ENCODE data around the gene SLC35C1. TPM values are rescaled to one million over a fixed set of nuclear protein-coding genes. Genes with fewer than 3 reads are reported as not detected.
"Not testable (repeated sequence)": the region's sequence is repeated elsewhere in the genome, so short reads cannot be mapped to it uniquely, and the experiment has no call there.

The SLC35C1 gene
- polyA plus RNA-seq, 1 experiment, result 4.7 TPM

DNA sequence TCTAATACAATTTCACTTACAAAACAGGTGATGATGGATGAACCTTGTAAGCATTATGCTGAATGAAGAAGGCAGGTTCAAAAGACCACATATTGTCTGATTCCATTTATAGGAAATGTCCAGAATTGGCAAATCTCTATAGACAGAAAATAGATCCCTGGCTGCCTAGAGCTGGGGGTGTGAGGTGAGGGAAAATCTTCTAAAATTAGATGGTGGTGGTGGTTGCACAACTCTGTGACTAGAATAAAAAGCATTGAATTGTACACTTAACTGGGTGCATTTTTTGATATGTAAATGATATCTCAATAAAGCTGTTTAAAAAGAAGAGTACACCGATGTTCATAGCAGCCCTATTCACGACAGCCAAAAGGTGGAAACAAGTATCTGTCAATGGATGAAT is 25.6 kb downstream of the SLC35C1 start:
- TF ChIP-seq CTCF (IDR thresholded peaks at IDR 0.05; ENCODE audit: low read depth, low read length), result no peak
- Histone ChIP-seq H3K27ac (ENCODE audit: low read depth, low read length) (no peak overlapping the region), H3K9me3 (ENCODE audit: control insufficient read depth, insufficient read depth, low read length) (no peaks in the 10 kb centered on the region; the same call in 1 of the 2 replicates), H3K4me3 (ENCODE audit: low read depth, low read length) (no peak overlapping the region), H3K27me3 (ENCODE audit: control insufficient read depth, insufficient read depth, low read length) (peaks cover 46% of the 10 kb centered on the region)
- CTCF ChIA-PET, result interaction anchor here (4.4 kb wide), 1 partner anchor 12 kb away, joined by 27 read pairs; no protein-coding TSS in a partner anchor
- no peak for DNase-seq (ENCODE audit: low read depth, low spot score)
- POLR2A ChIA-PET, result no interaction called here

DNA sequence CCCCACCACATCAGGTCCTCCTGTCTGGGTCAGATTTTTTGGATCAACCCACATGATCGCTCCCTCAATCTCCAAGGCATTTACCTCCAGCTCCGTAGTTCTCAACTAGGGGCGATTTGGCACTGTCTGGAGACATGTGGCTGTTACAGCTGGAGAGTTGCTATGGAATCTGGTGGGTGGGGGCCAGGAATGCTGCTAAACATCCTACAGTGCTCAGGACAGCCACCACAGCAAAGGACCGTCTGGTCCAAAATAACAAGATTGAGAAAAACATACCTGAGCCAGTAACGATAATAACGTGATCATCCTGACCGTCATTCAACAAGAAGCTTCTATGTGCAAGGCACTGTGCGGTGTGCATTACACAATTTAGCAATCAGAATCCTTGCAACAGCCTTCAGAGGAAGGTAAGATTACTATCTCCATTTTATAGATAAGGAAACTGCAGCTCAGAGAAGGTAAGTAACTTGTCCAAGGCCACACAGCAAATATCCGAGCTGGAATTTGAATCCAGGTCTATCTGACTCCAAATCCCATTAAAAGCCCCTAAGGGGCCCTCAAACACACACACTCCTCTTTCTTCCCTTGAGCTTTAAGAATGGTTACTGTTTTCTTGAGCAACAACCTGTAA is 28.0 kb downstream of the SLC35C1 start:
- no peak for DNase-seq (ENCODE audit: low read depth, low spot score)
- CTCF ChIA-PET, result interaction anchor here (3.1 kb wide), 1 partner anchor 10 kb away, joined by 31 read pairs; no protein-coding TSS in a partner anchor
- TF ChIP-seq CTCF (IDR thresholded peaks at IDR 0.05; ENCODE audit: low read depth, low read length), result no peak
- Histone ChIP-seq H3K27ac (ENCODE audit: low read depth, low read length) (no peak overlapping the region), H3K27me3 (ENCODE audit: control insufficient read depth, insufficient read depth, low read length) (peaks cover 35% of the 10 kb centered on the region), H3K9me3 (ENCODE audit: control insufficient read depth, insufficient read depth, low read length) (no peaks in the 10 kb centered on the region), H3K4me3 (ENCODE audit: low read depth, low read length) (no peak overlapping the region)
- POLR2A ChIA-PET, result no interaction called here

- CTCF ChIA-PET, result interaction anchor here (2.1 to 3.1 kb wide), 2 partner anchors 9 to 11 kb away, joined by 11 to 31 read pairs; no protein-coding TSS in a partner anchor
Observed at GRCh38 chr11:45833761-45834160, 28.8 kb downstream of the SLC35C1 start.

GRCh38 chr11:45834298-45834756 is 29.4 kb downstream of the SLC35C1 start:
- no peaks in the 10 kb centered on the region for H3K9me3 ChIP-seq (ENCODE audit: control insufficient read depth, insufficient read depth, low read length)
- ChIA-PET CTCF (interaction anchor here (1.0 to 3.1 kb wide), 4 partner anchors 8 to 131 kb away, joined by 3 to 31 read pairs (median 10); no protein-coding TSS in a partner anchor), POLR2A (no interaction called here)
- peaks cover 28% of the 10 kb centered on the region for H3K27me3 ChIP-seq (ENCODE audit: control insufficient read depth, insufficient read depth, low read length)
- no peak for TF ChIP-seq CTCF (IDR thresholded peaks at IDR 0.05; ENCODE audit: low read depth, low read length)
- H3K27ac ChIP-seq (ENCODE audit: low read depth, low read length), result no peak overlapping the region
- DNase-seq (ENCODE audit: low read depth, low spot score), result no peak
- no peak overlapping the region for H3K4me3 ChIP-seq (ENCODE audit: low read depth, low read length)

More at GRCh38 chr11:45833761-45834160, 28.8 kb downstream of the SLC35C1 start:
- no peak for DNase-seq (ENCODE audit: low read depth, low spot score)
- H3K9me3 ChIP-seq (ENCODE audit: control insufficient read depth, insufficient read depth, low read length), result no peaks in the 10 kb centered on the region
- H3K27ac ChIP-seq (ENCODE audit: low read depth, low read length), result no peak overlapping the region
- POLR2A ChIA-PET, result no interaction called here
- TF ChIP-seq CTCF (IDR thresholded peaks at IDR 0.05; ENCODE audit: low read depth, low read length), result no peak
- H3K4me3 ChIP-seq (ENCODE audit: low read depth, low read length), result no peak overlapping the region
- peaks cover 28% of the 10 kb centered on the region for H3K27me3 ChIP-seq (ENCODE audit: control insufficient read depth, insufficient read depth, low read length)

- CTCF ChIA-PET, result no interaction called here
Observed at GRCh38 chr11:45839204-45839603, 34.3 kb downstream of the SLC35C1 start.

DNA sequence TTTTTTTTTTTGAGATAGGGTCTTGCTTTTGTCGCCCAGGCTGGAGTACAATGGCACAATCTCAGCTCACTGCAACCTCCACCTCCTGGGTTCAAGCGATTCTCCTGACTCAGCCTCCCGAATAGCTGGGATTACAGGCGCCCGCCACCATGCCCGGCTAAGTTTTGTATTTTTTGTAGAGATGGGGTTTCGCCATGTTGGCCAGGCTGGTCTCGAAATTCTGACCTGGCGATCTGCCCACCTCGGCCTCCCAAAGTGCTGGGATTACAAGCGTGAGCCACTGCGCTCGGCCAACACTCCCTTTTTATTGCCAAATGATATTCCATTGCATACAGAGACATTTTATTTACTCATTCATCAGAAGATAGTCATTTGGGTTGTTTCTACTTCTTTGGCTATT is 35.3 kb downstream of the SLC35C1 start:
- H3K27ac ChIP-seq (ENCODE audit: low read depth, low read length); POLR2A ChIA-PET; H3K4me3 ChIP-seq (ENCODE audit: low read depth, low read length); H3K27me3 ChIP-seq (ENCODE audit: control insufficient read depth, insufficient read depth, low read length); DNase-seq (ENCODE audit: low read depth, low spot score); H3K9me3 ChIP-seq (ENCODE audit: control insufficient read depth, insufficient read depth, low read length): not testable (repeated sequence)
- CTCF ChIA-PET, result interaction anchor here (0.6 kb wide), 1 partner anchor 11 kb away, joined by 4 read pairs; no protein-coding TSS in a partner anchor

More at GRCh38 chr11:45839204-45839603, 34.3 kb downstream of the SLC35C1 start:
- no peak for DNase-seq (ENCODE audit: low read depth, low spot score)
- Histone ChIP-seq H3K27me3 (ENCODE audit: control insufficient read depth, insufficient read depth, low read length) (peaks cover 10% of the 10 kb centered on the region), H3K9me3 (ENCODE audit: control insufficient read depth, insufficient read depth, low read length) (no peaks in the 10 kb centered on the region), H3K4me3 (ENCODE audit: low read depth, low read length) (no peak overlapping the region), H3K27ac (ENCODE audit: low read depth, low read length) (no peak overlapping the region)
- no peak for TF ChIP-seq CTCF (IDR thresholded peaks at IDR 0.05; ENCODE audit: low read depth, low read length)
- POLR2A ChIA-PET, result no interaction called here
